ENCODE results near the gene CDK6. TPM values are rescaled to one million over a fixed set of nuclear protein-coding genes. Genes with fewer than 3 reads are reported as not detected.

The CDK6 gene
- total and polyA plus RNA-seq, 4 donors = 3.3 to 35.0 (median 12.0) TPM

- Histone ChIP-seq H3K27ac (ENCODE audit: low read depth in 1 of 2, low read length in 2 of 2) (no peak overlapping the region), H3K9me3 (ENCODE audit: control insufficient read depth in 4 of 4, low read length in 3 of 4) (no peaks in the 10 kb centered on the region), H3K36me3 (ENCODE audit: control insufficient read depth in 4 of 4, insufficient read depth in 3 of 4, low read depth in 1 of 4, low read length in 3 of 4) (no peaks in the 10 kb centered on the region), H3K9ac (ENCODE audit: low read depth in 1 of 2, low read length in 2 of 2) (no peak overlapping the region), H3K27me3 (ENCODE audit: control insufficient read depth in 4 of 4, insufficient read depth in 4 of 4, low read length in 3 of 4) (no peaks in the 10 kb centered on the region), H3K4me1 (ENCODE audit: control insufficient read depth in 4 of 4, insufficient read depth in 4 of 4, low read length in 3 of 4) (peaks cover 0 to 20% (median 2%) of the 10 kb centered on the region in 4 donors), H3K4me3 (ENCODE audit: low read depth in 1 of 3, low read length in 3 of 3) (no peak overlapping the region)
- DNase-seq (ENCODE audit: low spot score) = no peak
- no peak for TF ChIP-seq ATF3 (IDR thresholded peaks at IDR 0.05)
- no peak for TF ChIP-seq JUND (IDR thresholded peaks at IDR 0.05)
- no peak for TF ChIP-seq ZBTB33 (IDR thresholded peaks at IDR 0.05)
- no peak for TF ChIP-seq RXRA (IDR thresholded peaks at IDR 0.05)
- TF ChIP-seq, protein P1, sequence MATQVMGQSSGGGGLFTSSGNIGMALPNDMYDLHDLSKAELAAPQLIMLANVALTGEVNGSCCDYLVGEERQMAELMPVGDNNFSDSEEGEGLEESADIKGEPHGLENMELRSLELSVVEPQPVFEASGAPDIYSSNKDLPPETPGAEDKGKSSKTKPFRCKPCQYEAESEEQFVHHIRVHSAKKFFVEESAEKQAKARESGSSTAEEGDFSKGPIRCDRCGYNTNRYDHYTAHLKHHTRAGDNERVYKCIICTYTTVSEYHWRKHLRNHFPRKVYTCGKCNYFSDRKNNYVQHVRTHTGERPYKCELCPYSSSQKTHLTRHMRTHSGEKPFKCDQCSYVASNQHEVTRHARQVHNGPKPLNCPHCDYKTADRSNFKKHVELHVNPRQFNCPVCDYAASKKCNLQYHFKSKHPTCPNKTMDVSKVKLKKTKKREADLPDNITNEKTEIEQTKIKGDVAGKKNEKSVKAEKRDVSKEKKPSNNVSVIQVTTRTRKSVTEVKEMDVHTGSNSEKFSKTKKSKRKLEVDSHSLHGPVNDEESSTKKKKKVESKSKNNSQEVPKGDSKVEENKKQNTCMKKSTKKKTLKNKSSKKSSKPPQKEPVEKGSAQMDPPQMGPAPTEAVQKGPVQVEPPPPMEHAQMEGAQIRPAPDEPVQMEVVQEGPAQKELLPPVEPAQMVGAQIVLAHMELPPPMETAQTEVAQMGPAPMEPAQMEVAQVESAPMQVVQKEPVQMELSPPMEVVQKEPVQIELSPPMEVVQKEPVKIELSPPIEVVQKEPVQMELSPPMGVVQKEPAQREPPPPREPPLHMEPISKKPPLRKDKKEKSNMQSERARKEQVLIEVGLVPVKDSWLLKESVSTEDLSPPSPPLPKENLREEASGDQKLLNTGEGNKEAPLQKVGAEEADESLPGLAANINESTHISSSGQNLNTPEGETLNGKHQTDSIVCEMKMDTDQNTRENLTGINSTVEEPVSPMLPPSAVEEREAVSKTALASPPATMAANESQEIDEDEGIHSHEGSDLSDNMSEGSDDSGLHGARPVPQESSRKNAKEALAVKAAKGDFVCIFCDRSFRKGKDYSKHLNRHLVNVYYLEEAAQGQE (IDR thresholded peaks at IDR 0.05) = no peak
- WGBS = 98% methylated on average over 2 of the region's 2 CpGs
Observed at GRCh38 chr7:92715963-92716362, 120.4 kb downstream of the CDK6 start.

- Histone ChIP-seq H3K4me3 (ENCODE audit: low read depth in 1 of 3, low read length in 3 of 3) (no peak overlapping the region), H3K4me1 (ENCODE audit: control insufficient read depth in 4 of 4, insufficient read depth in 4 of 4, low read length in 3 of 4) (peaks cover 0 to 20% (median 2%) of the 10 kb centered on the region in 4 donors), H3K36me3 (ENCODE audit: control insufficient read depth in 4 of 4, insufficient read depth in 3 of 4, low read depth in 1 of 4, low read length in 3 of 4) (peaks cover 0 to 4% (median 0%) of the 10 kb centered on the region in 4 donors), H3K27ac (ENCODE audit: low read depth in 1 of 2, low read length in 2 of 2) (no peak overlapping the region), H3K9ac (ENCODE audit: low read depth in 1 of 2, low read length in 2 of 2) (no peak overlapping the region), H3K9me3 (ENCODE audit: control insufficient read depth in 4 of 4, low read length in 3 of 4) (no peaks in the 10 kb centered on the region), H3K27me3 (ENCODE audit: control insufficient read depth in 4 of 4, insufficient read depth in 4 of 4, low read length in 3 of 4) (no peaks in the 10 kb centered on the region)
- WGBS = 77% methylated on average over 3 of the region's 3 CpGs
- DNase-seq (ENCODE audit: low spot score) = no peak
- no peak for TF ChIP-seq SP1 (IDR thresholded peaks at IDR 0.05)
- TF ChIP-seq, protein P2, sequence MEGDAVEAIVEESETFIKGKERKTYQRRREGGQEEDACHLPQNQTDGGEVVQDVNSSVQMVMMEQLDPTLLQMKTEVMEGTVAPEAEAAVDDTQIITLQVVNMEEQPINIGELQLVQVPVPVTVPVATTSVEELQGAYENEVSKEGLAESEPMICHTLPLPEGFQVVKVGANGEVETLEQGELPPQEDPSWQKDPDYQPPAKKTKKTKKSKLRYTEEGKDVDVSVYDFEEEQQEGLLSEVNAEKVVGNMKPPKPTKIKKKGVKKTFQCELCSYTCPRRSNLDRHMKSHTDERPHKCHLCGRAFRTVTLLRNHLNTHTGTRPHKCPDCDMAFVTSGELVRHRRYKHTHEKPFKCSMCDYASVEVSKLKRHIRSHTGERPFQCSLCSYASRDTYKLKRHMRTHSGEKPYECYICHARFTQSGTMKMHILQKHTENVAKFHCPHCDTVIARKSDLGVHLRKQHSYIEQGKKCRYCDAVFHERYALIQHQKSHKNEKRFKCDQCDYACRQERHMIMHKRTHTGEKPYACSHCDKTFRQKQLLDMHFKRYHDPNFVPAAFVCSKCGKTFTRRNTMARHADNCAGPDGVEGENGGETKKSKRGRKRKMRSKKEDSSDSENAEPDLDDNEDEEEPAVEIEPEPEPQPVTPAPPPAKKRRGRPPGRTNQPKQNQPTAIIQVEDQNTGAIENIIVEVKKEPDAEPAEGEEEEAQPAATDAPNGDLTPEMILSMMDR (IDR thresholded peaks at IDR 0.05; ENCODE audit: low read depth, low read length, missing input control) = no peak
Observed at GRCh38 chr7:92714767-92715166, 121.6 kb downstream of the CDK6 start.

DNA sequence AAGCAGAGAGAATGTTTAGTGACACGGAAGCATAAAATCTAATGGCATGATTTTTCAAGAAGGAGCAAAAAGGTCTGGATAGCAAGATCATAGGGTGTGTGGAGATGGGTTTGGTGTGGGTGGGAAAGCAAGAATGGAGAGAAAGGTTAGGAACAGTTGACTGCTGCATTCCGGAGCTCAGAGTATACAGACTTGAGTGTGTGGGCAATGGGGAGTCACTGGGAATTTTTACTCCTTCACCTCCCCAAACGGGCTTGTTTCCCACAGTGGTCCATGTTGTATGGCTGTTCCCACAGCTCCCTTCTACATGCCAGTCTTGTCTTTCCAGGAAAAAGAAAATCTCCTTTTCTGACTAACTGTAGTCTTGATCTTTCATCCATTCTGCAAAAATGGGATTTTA, 122.1 kb downstream of the CDK6 start:
- no peaks in the 10 kb centered on the region for H3K9me3 ChIP-seq (ENCODE audit: control insufficient read depth in 4 of 4, low read length in 3 of 4)
- 95% methylated on average over 3 of the region's 3 CpGs for WGBS
- TF ChIP-seq HNF4A (conservative IDR thresholded peaks at IDR 0.05) (no peak), NR2F2 (IDR thresholded peaks at IDR 0.05) (no peak), HNF4G (IDR thresholded peaks at IDR 0.05) (no peak)

More for the DNA sequence above, 122.1 kb downstream of the CDK6 start:
- Histone ChIP-seq H3K27ac (ENCODE audit: low read depth in 1 of 2, low read length in 2 of 2) (no peak overlapping the region), H3K27me3 (ENCODE audit: control insufficient read depth in 4 of 4, insufficient read depth in 4 of 4, low read length in 3 of 4) (no peaks in the 10 kb centered on the region), H3K36me3 (ENCODE audit: control insufficient read depth in 4 of 4, insufficient read depth in 3 of 4, low read depth in 1 of 4, low read length in 3 of 4) (peaks cover 0 to 4% (median 0%) of the 10 kb centered on the region in 4 donors), H3K4me1 (ENCODE audit: control insufficient read depth in 4 of 4, insufficient read depth in 4 of 4, low read length in 3 of 4) (peaks cover 0 to 20% (median 2%) of the 10 kb centered on the region in 4 donors), H3K4me3 (ENCODE audit: low read depth in 1 of 3, low read length in 3 of 3) (no peak overlapping the region), H3K9ac (ENCODE audit: low read depth in 1 of 2, low read length in 2 of 2) (no peak overlapping the region)
- DNase-seq (ENCODE audit: low spot score) = no peak

All from liver (tissue), 9 donors.